HEK293 (cell line): Measurements from ENCODE around the gene C6orf47.

Experiments
- BCL11B ChIP-seq: fragments of 450-650 bp; formaldehyde crosslinking; IDR thresholded peaks from 2 replicates; pipeline ENCODE4 v1.5.1; 2016; ENCODE audit warnings: low read depth, missing biosample characterization, missing genetic modification characterization
- ELK4 ChIP-seq: IDR thresholded peaks from 2 replicates; pipeline ENCODE4 v1.6.1; 2011; ENCODE audit warnings: mild to moderate bottlenecking, low read depth, low read length, borderline replicate concordance
- KLF10 ChIP-seq: fragments of 450-650 bp; IDR thresholded peaks from 2 replicates; pipeline ENCODE4 v1.5.1; 2018; ENCODE audit warnings: missing biosample characterization, mild to moderate bottlenecking, missing genetic modification characterization
- KLF17 ChIP-seq: fragments of 450-650 bp; formaldehyde crosslinking; IDR thresholded peaks from 2 replicates; pipeline ENCODE4 v1.5.1; 2016; ENCODE audit warnings: missing biosample characterization, missing genetic modification characterization
- KLF9 ChIP-seq: fragments of 450-650 bp; formaldehyde crosslinking; IDR thresholded peaks from 2 replicates; pipeline ENCODE4 v1.5.1; 2016; ENCODE audit warnings: missing biosample characterization, missing genetic modification characterization, low read depth
- PBX3 ChIP-seq: sonication (generic); formaldehyde crosslinking; IDR thresholded peaks from 2 replicates; pipeline ENCODE4 v1.8.1; 2022; ENCODE audit warnings: mild to moderate bottlenecking, moderate library complexity, missing genetic modification reagents
- TCF7L2 ChIP-seq: IDR thresholded peaks from 2 replicates; pipeline ENCODE4 v1.6.1; 2011; ENCODE audit warnings: low read depth, mild to moderate bottlenecking, inconsistent platforms, low read length, moderate library complexity, borderline replicate concordance
- ZBTB11 ChIP-seq: fragments of 450-650 bp; formaldehyde crosslinking; conservative IDR thresholded peaks from 2 replicates; pipeline ENCODE4 v1.5.1; 2016; ENCODE audit warnings: low read depth, missing biosample characterization, missing genetic modification characterization
- ZBTB21 ChIP-seq: fragments of 450-650 bp; formaldehyde crosslinking; IDR thresholded peaks from 2 replicates; pipeline ENCODE4 v1.5.1; 2017; ENCODE audit warnings: missing biosample characterization, missing genetic modification characterization
- ZBTB48 ChIP-seq: fragments of 450-650 bp; formaldehyde crosslinking; IDR thresholded peaks from 2 replicates; pipeline ENCODE4 v1.5.1; 2016; ENCODE audit warnings: missing biosample characterization, missing genetic modification characterization
- ZNF132 ChIP-seq: fragments of 450-650 bp; formaldehyde crosslinking; IDR thresholded peaks from 2 replicates; pipeline ENCODE4 v1.5.1; 2017; ENCODE audit warnings: missing biosample characterization, missing genetic modification characterization, borderline replicate concordance
- ZNF174 ChIP-seq: fragments of 450-650 bp; formaldehyde crosslinking; IDR thresholded peaks from 2 replicates; pipeline ENCODE4 v1.5.0; 2017; ENCODE audit warnings: missing biosample characterization, mild to moderate bottlenecking, missing genetic modification characterization
- ZNF23 ChIP-seq: fragments of 450-650 bp; formaldehyde crosslinking; IDR thresholded peaks from 2 replicates; pipeline ENCODE4 v1.5.1; 2016; ENCODE audit warnings: missing biosample characterization, missing genetic modification characterization, borderline replicate concordance
- ZNF248 ChIP-seq: fragments of 450-650 bp; formaldehyde crosslinking; IDR thresholded peaks from 2 replicates; pipeline ENCODE4 v1.5.1; 2017; ENCODE audit warnings: missing biosample characterization, missing genetic modification characterization
- ZNF335 ChIP-seq: fragments of 450-650 bp; formaldehyde crosslinking; conservative IDR thresholded peaks from 2 replicates; pipeline ENCODE4 v1.5.1; 2016; ENCODE audit warnings: missing biosample characterization, missing genetic modification characterization
- ZNF362 ChIP-seq: fragments of 450-650 bp; formaldehyde crosslinking; IDR thresholded peaks from 2 replicates; pipeline ENCODE4 v1.5.1; 2016; ENCODE audit warnings: missing biosample characterization, missing genetic modification characterization
- ZNF398 ChIP-seq: fragments of 450-650 bp; formaldehyde crosslinking; IDR thresholded peaks from 2 replicates; pipeline ENCODE4 v1.5.1; 2017; ENCODE audit warnings: missing biosample characterization, missing genetic modification characterization
- ZNF560 ChIP-seq: fragments of 450-650 bp; formaldehyde crosslinking; IDR thresholded peaks from 2 replicates; pipeline ENCODE4 v1.5.1; 2017; ENCODE audit warnings: missing biosample characterization, missing genetic modification characterization, borderline replicate concordance
- ZNF580 ChIP-seq: fragments of 450-650 bp; formaldehyde crosslinking; IDR thresholded peaks from 2 replicates; pipeline ENCODE4 v1.5.1; 2016; ENCODE audit warnings: missing biosample characterization, missing genetic modification characterization
- ZNF585B ChIP-seq: fragments of 450-650 bp; formaldehyde crosslinking; IDR thresholded peaks from 2 replicates; pipeline ENCODE4 v1.5.1; 2016; ENCODE audit warnings: missing biosample characterization, missing genetic modification characterization
- ZNF600 ChIP-seq: fragments of 450-650 bp; formaldehyde crosslinking; IDR thresholded peaks from 2 replicates; pipeline ENCODE4 v1.5.1; 2016; ENCODE audit warnings: missing biosample characterization, missing genetic modification characterization
- ZNF621 ChIP-seq: fragments of 450-650 bp; formaldehyde crosslinking; IDR thresholded peaks from 2 replicates; pipeline ENCODE4 v1.5.1; 2017; ENCODE audit warnings: missing biosample characterization, missing genetic modification characterization
- ZNF654 ChIP-seq: fragments of 450-650 bp; formaldehyde crosslinking; IDR thresholded peaks from 2 replicates; pipeline ENCODE4 v1.5.1; 2016; ENCODE audit warnings: low read depth, missing biosample characterization, missing genetic modification characterization
- ZNF658 ChIP-seq: fragments of 450-650 bp; formaldehyde crosslinking; IDR thresholded peaks from 2 replicates; pipeline ENCODE4; 2016; ENCODE audit warnings: missing biosample characterization, missing genetic modification characterization
- ZNF768 ChIP-seq: fragments of 450-650 bp; formaldehyde crosslinking; IDR thresholded peaks from 2 replicates; pipeline ENCODE4 v1.5.1; 2018; ENCODE audit warnings: missing biosample characterization, mild to moderate bottlenecking, missing genetic modification characterization
- ZNF791 ChIP-seq: fragments of 450-650 bp; formaldehyde crosslinking; IDR thresholded peaks from 2 replicates; pipeline ENCODE4 v1.5.1; 2016; ENCODE audit warnings: missing biosample characterization, missing genetic modification characterization
- ZSCAN23 ChIP-seq: fragments of 450-650 bp; formaldehyde crosslinking; IDR thresholded peaks from 2 replicates; pipeline ENCODE4 v1.5.1; 2016; ENCODE audit warnings: missing biosample characterization, missing genetic modification characterization
- ZSCAN5A ChIP-seq: fragments of 450-650 bp; formaldehyde crosslinking; IDR thresholded peaks from 2 replicates; pipeline ENCODE4 v1.5.1; 2016; ENCODE audit warnings: missing biosample characterization, missing genetic modification characterization

C6orf47 gene

GRCh38 chr6:31660381-31661261 is at the start of gene C6orf47 (continued):
- TF ChIP-seq ZNF398 (tag by site-specific recombination) = no peak; the same call in 1 of the 2 replicates
- TF ChIP-seq ZNF580 (tag by site-specific recombination) = 0 out of 2 replicates have a peak, but pooled peaks have one; percentile 9
- peak; percentile 74 for TF ChIP-seq ZBTB48 (tag by site-specific recombination)
- TF ChIP-seq ZNF768 (tag by site-specific recombination) = no peak
- TF ChIP-seq PBX3 = peak; percentile 66; the same call in 1 of the 2 replicates
- TF ChIP-seq ZNF174 (tag by site-specific recombination) = no peak
- no peak for TF ChIP-seq ZNF23 (tag by site-specific recombination)
- TF ChIP-seq ZNF362 (tag by site-specific recombination) = no peak
- TF ChIP-seq KLF10 (tag by site-specific recombination) = peak; percentile 69
- TF ChIP-seq ZNF585B (tag by site-specific recombination) = no peak
- TF ChIP-seq ZNF335 (tag by site-specific recombination) = peak; percentile 80
- TF ChIP-seq ZNF654 (tag by site-specific recombination) = no peak
- TF ChIP-seq KLF9 = peak; percentile 82
- peak; percentile 76 for TF ChIP-seq ZBTB11 (tag by site-specific recombination)
- TF ChIP-seq ZNF621 (tag by site-specific recombination) = no peak
- no peak for TF ChIP-seq ZNF132
- TF ChIP-seq BCL11B (tag by site-specific recombination) = 0 out of 2 replicates have a peak, but pooled peaks have one; percentile 7
- no peak for TF ChIP-seq ELK4
- no peak for TF ChIP-seq ZSCAN23 (tag by site-specific recombination)
- no peak for TF ChIP-seq ZNF658 (tag by site-specific recombination)
- no peak for TF ChIP-seq ZNF248
- no peak for TF ChIP-seq ZBTB21 (tag by site-specific recombination)
- no peak for TF ChIP-seq TCF7L2
- no peak for TF ChIP-seq ZNF600 (tag by site-specific recombination)
- no peak for TF ChIP-seq ZSCAN5A
- no peak for TF ChIP-seq ZNF560 (tag by site-specific recombination)
- no peak for TF ChIP-seq ZNF791 (tag by site-specific recombination)
- TF ChIP-seq KLF17 (tag by site-specific recombination) = no peak
